Calu3 (cell line): ENCODE data around the gene GNG13. TPM values are rescaled to one million over a fixed set of nuclear protein-coding genes. Genes with fewer than 3 reads are reported as not detected.
"Not testable (repeated sequence)": the region's sequence is repeated elsewhere in the genome, so short reads cannot be mapped to it uniquely, and the experiment has no call there.

Experiments used
- BruUV-seq: library from RNA; stranded (reverse); fragments of 400-500 nt; replicated peaks from 2 replicates; lab custom pipeline; 2021; lab: Mats Ljungman, UMichigan
- CTCF ChIA-PET: fragments of 300-600 bp; sonication (Branson Sonifier 250); formaldehyde crosslinking; loops from one replicate; lab custom pipeline; 2022; ENCODE audit warnings: antibody characterized with exemption; lab: Charles Lee
- DNase-seq: peaks from one replicate; pipeline ENCODE4 v3.0.0; 2022
- H3K27ac Mint-ChIP-seq: one replicate; pipeline ENCODE4 v1.8.0; 2022; ENCODE audit warnings: mixed read lengths; ENCODE audit not compliant: unreplicated experiment
- H3K27me3 Mint-ChIP-seq: one replicate; pipeline ENCODE4 v1.8.0; 2022; ENCODE audit warnings: mixed read lengths; ENCODE audit not compliant: unreplicated experiment
- H3K36me3 Mint-ChIP-seq: one replicate; pipeline ENCODE4 v1.8.0; 2022; ENCODE audit warnings: mild to moderate bottlenecking, moderate library complexity, mixed read lengths; ENCODE audit not compliant: insufficient read depth, unreplicated experiment
- H3K4me1 Mint-ChIP-seq: one replicate; pipeline ENCODE4 v1.8.0; 2022; ENCODE audit warnings: mild to moderate bottlenecking, low read depth, mixed read lengths; ENCODE audit not compliant: unreplicated experiment
- H3K4me3 Mint-ChIP-seq: one replicate; pipeline ENCODE4 v1.8.0; 2022; ENCODE audit warnings: mild to moderate bottlenecking, low read depth, moderate library complexity, mixed read lengths; ENCODE audit not compliant: unreplicated experiment
- H3K9me3 Mint-ChIP-seq: one replicate; pipeline ENCODE4 v1.8.0; 2022; ENCODE audit warnings: low read depth, mixed read lengths; ENCODE audit not compliant: unreplicated experiment
- CTCF ChIP-seq: fragments of 200-600 bp; IDR thresholded peaks from one replicate; pipeline ENCODE4 v1.8.0; 2022; ENCODE audit warnings: antibody characterized with exemption; ENCODE audit not compliant: unreplicated experiment
- intact Hi-C: fragments of 100-400 bp; cut with micrococcal nuclease; formaldehyde crosslinking; loops from one replicate; pipeline ENCODE4 v1.10.0; 2022; ENCODE audit not compliant: unreplicated experiment
- total RNA-seq: library from RNA; stranded (reverse); gene quantifications from 2 replicates; pipeline ENCODE4 v1.2.3, GENCODE V29; 2022

The GNG13 gene
- total RNA-seq, 1 experiment from 2014 or later, result not detected

- H3K36me3 Mint-ChIP-seq, result peaks cover 5% of the 10 kb centered on the region
- H3K27ac Mint-ChIP-seq, result no peak overlapping the region
- peaks cover 73% of the 10 kb centered on the region for H3K27me3 Mint-ChIP-seq
- no peak for DNase-seq
- TF ChIP-seq CTCF, result no peak
- H3K4me1 Mint-ChIP-seq, result no peaks in the 10 kb centered on the region
- BruUV-seq, result no TSS peak
- intact Hi-C loops, result no loop called here
- H3K9me3 Mint-ChIP-seq, result no peaks in the 10 kb centered on the region
- no peak overlapping the region for H3K4me3 Mint-ChIP-seq
- CTCF ChIA-PET, result no interaction called here
Observed at GRCh38 chr16:838741-839140, 38.2 kb upstream of the GNG13 start.

GRCh38 chr16:836822-837221 lies 36.3 kb upstream of the GNG13 start:
- H3K36me3 Mint-ChIP-seq, DNase-seq, CTCF ChIA-PET, H3K27ac Mint-ChIP-seq, H3K4me1 Mint-ChIP-seq, H3K4me3 Mint-ChIP-seq, intact Hi-C loops, H3K9me3 Mint-ChIP-seq, BruUV-seq: not testable (repeated sequence)
- peaks cover 72% of the 10 kb centered on the region for H3K27me3 Mint-ChIP-seq

- Mint-ChIP-seq H3K36me3 (peaks cover 5% of the 10 kb centered on the region), H3K9me3 (no peaks in the 10 kb centered on the region), H3K27ac (no peak overlapping the region), H3K4me3 (no peak overlapping the region), H3K4me1 (no peaks in the 10 kb centered on the region), H3K27me3 (peaks cover 66% of the 10 kb centered on the region)
- DNase-seq, result no peak
- intact Hi-C loops, result no loop called here
- no TSS peak for BruUV-seq
- no peak for TF ChIP-seq CTCF
- CTCF ChIA-PET, result no interaction called here
Observed at GRCh38 chr16:836221-836620, 35.7 kb upstream of the GNG13 start.

- no peak for DNase-seq
- CTCF ChIA-PET, result no interaction called here
Observed at GRCh38 chr16:835373-835772, 34.8 kb upstream of the GNG13 start.

More at GRCh38 chr16:835373-835772, 34.8 kb upstream of the GNG13 start:
- TF ChIP-seq CTCF, result no peak
- H3K4me1 Mint-ChIP-seq, result no peaks in the 10 kb centered on the region
- no peaks in the 10 kb centered on the region for H3K9me3 Mint-ChIP-seq
- H3K27ac Mint-ChIP-seq, result no peak overlapping the region
- peaks cover 5% of the 10 kb centered on the region for H3K36me3 Mint-ChIP-seq
- no peak overlapping the region for H3K4me3 Mint-ChIP-seq
- peaks cover 64% of the 10 kb centered on the region for H3K27me3 Mint-ChIP-seq
- BruUV-seq, result no TSS peak
- intact Hi-C loops, result no loop called here
